NT2/D1 (cell line): ENCODE results near the gene ZNF488.

Experiments
- YY1 ChIP-seq: IDR thresholded peaks from 2 replicates; pipeline ENCODE4 v1.6.1; 2011; ENCODE audit not compliant: insufficient read length, insufficient read depth
- ZNF274 ChIP-seq: IDR thresholded peaks from 2 replicates; pipeline ENCODE4 v1.6.1; 2011; ENCODE audit warnings: mild to moderate bottlenecking, low read depth, low read length

GRCh38 chr10:47376522-47377220, 7.4 kb downstream of the ZNF488 start:
- TF ChIP-seq ZNF274 (no peak), YY1 (no peak)
